Stimulated activated CD8-positive, alpha-beta memory T cell treated with anti-CD3 and anti-CD28 coated beads, Interleukin-2, amount 100 ng/mL, for 1 hour (primary cell): ENCODE measurements around the gene OR2T12.
"Not testable (repeated sequence)": the region's sequence is repeated elsewhere in the genome, so short reads cannot be mapped to it uniquely, and the experiment has no call there.

Source experiments
- DNase-seq, 2 donors: peaks; one replicate each; pipeline ENCODE4 v3.0.0-alpha.2; 2020; ENCODE audit warnings: low read depth in 2 of 2

Gene OR2T12, protein sequence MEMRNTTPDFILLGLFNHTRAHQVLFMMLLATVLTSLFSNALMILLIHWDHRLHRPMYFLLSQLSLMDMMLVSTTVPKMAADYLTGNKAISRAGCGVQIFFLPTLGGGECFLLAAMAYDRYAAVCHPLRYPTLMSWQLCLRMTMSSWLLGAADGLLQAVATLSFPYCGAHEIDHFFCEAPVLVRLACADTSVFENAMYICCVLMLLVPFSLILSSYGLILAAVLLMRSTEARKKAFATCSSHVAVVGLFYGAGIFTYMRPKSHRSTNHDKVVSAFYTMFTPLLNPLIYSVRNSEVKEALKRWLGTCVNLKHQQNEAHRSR

GRCh38 chr1:248303324-248303723, at the start of gene OR2T12:
Gene OR2T12 (minus strand): TSS chr1:248303424. CDS start chr1:248295578, 7,846 bp downstream.
- DNase-seq = no peak

DNA sequence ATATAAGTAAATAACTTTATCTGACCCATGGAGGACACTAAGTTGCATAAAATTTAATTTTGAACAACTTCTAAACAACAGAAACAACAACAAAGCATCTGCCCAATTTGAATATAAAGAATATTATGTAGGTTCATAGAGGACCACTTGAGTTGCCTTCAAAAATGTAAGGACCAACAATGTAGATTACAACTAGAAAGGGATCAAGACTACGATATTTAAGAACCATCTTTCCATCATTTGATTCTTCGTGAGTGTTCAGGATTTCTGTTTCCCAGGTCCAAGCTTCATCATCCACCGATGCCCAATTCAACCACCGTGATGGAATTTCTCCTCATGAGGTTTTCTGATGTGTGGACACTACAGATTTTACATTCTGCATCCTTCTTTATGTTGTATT, 45.3 kb upstream of the OR2T12 start, which contains the start of gene OR14C36:
Gene OR14C36 (plus strand): TSS at position 301 of the 400 bp plus-strand sequence. CDS start 0 bp downstream, at position 301.
- no peak for DNase-seq

GRCh38 chr1:248343451-248343850, 40.2 kb upstream of the OR2T12 start:
- DNase-seq = no peak

GRCh38 chr1:248324468-248324867, 21.2 kb upstream of the OR2T12 start, which contains the start of gene OR2M7:
Gene OR2M7 (minus strand): TSS chr1:248324568. CDS start chr1:248324568, 0 bp downstream.
- no peak for DNase-seq

- DNase-seq = no peak
Measured at GRCh38 chr1:248316796-248317195, 13.6 kb upstream of the OR2T12 start.

DNA sequence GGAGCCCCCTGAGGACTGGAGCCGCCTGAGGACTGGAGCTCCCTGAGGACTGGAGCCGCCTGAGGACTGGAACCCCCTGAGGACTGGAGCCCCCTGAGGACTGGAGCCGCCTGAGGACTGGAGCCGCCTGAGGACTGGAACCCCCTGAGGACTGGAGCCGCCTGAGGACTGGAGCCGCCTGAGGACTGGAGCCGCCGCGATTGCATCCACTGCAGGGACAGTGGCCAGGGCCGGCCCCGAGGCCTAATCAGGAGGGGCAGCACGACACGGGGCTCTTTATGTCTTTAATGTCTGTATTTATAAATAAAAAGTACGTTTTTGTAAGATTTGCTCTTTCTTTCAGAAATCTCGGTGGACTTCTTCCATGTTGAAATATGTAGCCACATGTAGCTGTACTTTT, 3.5 kb upstream of the OR2T12 start:
- not testable (repeated sequence) for DNase-seq

DNA sequence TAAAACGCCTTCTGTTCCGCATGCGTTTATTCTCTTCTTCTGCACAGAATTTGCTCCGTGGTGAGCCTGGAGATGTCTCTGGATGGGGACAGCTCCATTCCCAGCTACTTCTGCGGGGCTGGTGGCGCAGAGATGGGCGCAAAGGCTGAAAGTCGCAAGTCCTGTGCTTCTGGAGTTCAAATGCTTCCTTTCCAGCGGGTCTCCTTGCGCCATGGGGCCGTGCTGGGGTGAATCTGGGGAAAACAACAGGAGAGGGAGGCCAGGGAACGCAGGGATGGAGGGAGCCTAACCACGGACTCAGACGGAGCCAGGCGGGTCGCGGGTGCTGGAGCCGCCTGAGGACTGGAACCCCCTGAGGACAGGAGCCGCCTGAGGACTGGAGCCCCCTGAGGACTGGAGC, 2.9 kb upstream of the OR2T12 start:
- DNase-seq = no peak

GRCh38 chr1:248305672-248306071, 2.4 kb upstream of the OR2T12 start:
- not testable (repeated sequence) for DNase-seq

- DNase-seq = no peak
Measured at GRCh38 chr1:248288391-248288790, 14.8 kb downstream of the OR2T12 start.

- no peak for DNase-seq
Measured at GRCh38 chr1:248277876-248278275, 25.3 kb downstream of the OR2T12 start, which contains the start of gene OR2T33. Gene OR2T33 (minus strand): TSS chr1:248277976. CDS start chr1:248273814, 4,162 bp downstream.

DNA sequence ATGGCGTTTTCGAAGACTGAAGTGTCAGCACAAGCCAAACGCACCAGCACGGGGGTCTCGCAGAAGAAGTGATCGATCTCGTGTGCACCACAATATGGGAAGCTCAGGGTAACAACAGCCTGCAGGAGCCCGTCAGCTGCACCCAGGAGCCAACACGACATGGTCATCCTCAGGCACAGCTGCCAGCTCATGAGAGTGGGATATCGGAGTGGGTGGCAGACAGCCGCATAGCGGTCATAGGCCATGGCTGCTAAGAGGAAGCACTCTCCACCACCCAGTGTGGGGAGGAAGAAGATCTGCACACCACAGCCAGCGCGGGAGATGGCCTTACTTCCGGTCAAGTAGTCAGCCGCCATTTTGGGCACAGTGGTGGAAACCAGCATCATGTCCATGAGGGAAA, 30.0 kb downstream of the OR2T12 start:
- DNase-seq = not testable (repeated sequence)

DNA sequence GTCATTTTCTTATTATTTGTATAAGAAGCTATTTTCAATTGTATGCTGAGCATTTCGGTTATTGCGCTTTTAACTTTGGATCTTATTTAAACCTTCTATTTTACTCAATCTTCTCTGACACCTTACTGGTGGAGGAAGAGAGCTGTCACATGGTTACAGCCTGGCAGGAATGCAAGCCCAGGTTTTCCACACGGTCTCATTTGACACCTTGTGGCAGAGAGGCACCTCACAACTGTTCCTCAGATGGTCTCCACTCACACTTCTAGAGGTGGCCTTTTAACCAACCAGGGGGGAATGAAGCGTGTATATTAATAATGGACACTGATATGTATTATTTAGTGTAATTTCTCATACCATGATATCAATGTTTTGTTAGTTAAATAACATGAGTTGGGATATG, 35.0 kb downstream of the OR2T12 start:
- no peak for DNase-seq

DNA sequence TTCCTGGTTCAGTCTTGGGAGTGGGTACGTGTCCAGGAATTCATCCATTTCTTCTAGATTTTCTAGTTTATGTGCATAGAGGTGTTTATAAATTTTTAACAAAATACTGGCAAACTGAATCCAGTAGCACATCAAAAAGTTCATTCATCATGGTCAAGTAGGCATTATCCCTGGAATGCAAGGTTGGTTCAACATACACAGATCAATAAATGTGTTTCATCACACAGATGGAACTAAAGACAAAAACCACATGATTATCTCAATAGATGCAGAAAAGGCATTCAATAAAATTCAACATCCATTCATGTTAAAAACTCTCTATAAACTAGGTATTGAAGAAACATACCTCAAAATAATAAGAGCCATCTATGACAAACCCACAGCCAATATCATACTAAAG, 43.9 kb downstream of the OR2T12 start:
- DNase-seq = not testable (repeated sequence)

DNA sequence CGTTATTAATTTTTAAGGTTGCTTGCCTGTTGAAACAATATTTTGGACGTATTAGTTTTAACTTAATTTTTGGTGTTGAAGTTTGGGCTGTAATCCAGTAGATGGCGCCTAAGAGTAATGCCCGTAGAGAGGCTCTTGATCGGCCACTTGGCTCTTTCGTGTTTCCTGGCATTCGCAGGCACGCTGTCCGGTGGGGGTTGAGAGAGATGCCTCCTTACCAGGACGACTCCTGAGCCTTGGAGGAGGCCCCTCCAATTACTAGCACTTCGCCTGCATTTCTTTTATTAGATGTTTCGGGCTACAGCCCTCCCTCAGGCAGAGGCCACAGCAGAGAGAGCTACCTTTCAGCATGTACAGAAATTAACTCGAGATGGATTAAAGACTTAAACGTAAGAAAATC, 60.0 kb downstream of the OR2T12 start:
- no peak for DNase-seq
